ENCODE results near the gene INSIG1.
A peak's percentile ranks its signal among the peaks of the same experiment; 100 is the strongest.

INSIG1 gene

DNA sequence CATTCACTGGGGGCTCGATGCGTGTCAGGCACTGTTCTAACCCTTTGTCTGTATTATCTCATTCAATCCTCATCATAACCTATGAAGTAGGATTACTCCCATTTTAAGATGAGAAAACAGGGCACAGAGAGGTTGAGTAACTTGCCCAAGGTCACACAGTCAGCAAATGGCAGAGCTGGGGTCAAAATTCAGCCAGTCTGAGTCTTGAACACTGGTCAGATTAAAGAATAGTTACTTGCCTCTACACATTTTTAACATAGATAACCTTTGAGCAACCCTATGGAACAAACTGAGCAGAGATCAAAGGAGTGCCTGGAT is 27.2 kb downstream of the INSIG1 start:
- DNase-seq (ENCODE audit: low read depth in 3 of 3, low spot score in 1 of 3), result no peak

- DNase-seq (ENCODE audit: low read depth in 3 of 3, low spot score in 1 of 3), result no peak
Measured at GRCh38 chr7:155326385-155326784, 28.7 kb downstream of the INSIG1 start.

- DNase-seq (ENCODE audit: low read depth in 3 of 3, low spot score in 1 of 3), result no peak
Measured at GRCh38 chr7:155327590-155328320, 30.1 kb downstream of the INSIG1 start.

GRCh38 chr7:155329225-155329624 is 31.5 kb downstream of the INSIG1 start:
- no peak for DNase-seq (ENCODE audit: low read depth in 3 of 3, low spot score in 1 of 3)

DNA sequence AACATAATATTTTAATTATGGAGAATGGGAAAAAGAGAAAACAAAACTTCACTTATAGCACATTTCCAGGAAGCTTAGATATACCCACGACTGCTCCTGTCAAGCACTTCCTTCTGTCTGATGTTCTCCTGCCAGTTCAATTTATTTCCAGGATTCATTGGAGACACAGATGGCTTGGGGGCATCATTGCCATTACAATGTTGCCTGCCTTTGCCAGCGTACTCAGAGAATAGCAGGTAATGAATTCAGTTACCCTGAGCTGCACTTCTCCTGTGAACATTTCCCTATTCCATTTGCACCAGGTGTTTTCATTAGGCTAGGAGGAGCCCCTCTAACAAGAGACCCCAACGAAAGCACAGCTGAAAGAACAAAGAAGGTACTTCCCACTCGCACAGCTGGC is 33.7 kb downstream of the INSIG1 start:
- no peak for DNase-seq (ENCODE audit: low read depth in 3 of 3, low spot score in 1 of 3)

GRCh38 chr7:155333346-155334234 is 35.9 kb downstream of the INSIG1 start:
- no peak for DNase-seq (ENCODE audit: low read depth in 3 of 3, low spot score in 1 of 3)

DNA sequence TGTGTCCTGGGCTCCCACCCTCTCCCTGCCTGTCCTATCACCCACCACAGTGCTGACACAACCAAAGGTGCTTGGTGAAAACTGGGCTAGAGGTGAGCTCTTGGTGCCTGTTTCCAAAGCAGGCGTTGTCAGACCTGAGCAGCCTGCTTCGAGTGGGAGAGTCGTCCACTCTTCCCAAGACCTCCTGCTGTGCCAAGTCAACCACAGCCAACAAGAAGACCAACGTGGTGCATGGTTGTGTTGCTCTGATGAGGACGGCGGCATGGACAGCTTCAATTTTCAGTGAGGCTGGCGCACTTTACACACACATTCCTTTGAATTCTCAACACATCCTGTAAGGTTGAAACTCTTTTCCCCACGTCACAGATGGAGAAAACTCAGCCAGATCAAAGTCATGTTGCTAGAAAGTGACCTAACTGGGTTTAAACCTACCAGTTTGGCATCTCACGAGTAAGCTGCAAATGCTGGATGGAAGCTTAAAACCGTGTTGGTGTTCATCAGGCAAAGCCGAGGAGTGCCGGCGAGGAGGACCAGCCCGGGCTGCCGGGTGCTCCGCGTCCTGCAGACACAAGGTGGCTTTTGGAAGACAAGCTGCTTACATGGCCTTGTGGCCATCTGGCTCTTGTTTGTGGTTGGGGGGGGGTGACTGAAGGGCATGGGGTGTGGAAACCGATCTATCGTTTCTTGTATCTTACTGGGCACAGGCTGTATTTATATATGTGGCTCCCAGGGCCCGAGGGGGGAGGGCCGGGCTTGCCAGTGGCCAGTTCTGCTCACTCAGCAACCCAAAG is 39.3 kb downstream of the INSIG1 start:
- no peak for DNase-seq (ENCODE audit: low read depth in 3 of 3, low spot score in 1 of 3)

DNA sequence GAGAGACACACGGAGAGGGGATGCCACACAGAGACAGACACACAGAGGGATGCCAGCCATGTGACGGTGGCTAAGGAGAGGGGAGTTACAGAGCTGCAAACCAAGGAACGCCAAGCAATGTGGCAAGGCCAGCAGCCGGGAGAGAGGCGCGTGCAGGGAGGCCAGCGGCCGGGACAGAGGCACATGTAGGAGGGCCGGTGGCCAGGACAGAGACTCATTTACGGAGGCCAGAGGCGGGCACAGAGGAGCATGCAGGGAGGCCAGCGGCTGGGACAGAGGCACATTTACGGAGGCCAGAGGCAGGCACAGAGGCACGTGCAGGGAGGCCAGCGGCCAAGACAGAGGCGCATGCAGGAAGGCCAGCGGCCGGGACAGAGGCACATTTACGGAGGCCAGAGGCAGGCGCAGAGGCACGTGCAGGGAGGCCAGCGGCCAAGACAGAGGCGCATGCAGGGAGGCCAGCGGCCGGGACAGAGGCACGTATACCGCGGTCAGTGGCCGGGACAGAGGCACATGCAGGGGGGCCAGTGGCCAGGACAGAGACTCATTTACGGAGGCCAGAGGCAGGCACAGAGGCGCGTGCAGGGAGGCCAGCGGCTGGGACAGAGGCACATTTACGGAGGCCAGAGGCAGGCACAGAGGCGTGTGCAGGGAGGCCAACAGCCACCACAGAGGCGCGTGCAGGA is 40.4 kb downstream of the INSIG1 start:
- no peak for DNase-seq (ENCODE audit: low read depth in 3 of 3, low spot score in 1 of 3)

DNA sequence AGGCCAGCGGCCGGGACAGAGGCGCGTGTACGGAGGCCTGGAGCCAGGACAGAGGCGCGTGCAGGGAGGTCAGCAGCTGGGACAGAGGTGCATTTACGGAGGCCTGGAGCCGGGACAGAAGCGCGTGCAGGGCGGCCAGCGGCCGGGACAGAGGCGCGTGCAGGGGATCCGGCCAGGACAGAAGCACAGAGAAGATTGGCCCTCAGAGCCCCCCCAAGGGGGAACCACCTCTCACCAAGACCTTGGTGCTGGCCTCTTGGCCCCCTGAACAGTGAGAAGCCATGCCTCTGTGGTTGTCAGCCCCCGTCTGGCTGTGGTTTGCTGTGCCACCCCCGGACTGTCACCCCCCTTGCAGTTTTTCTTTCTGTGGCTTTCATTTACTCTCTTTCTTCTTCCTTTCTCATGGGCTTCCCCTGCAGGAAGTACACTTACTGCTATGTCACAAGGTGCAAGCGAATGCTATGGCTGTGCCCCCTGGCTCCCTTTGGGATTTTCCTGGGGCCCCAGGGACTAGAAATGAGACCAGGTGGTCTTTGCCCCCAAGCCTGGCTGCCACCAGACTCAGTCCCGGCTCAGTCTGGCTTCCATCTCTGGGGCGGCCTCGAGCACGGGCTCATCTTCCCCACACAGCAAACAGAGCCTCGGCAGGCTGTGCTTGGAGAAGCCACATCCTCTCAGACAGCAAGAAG is 41.1 kb downstream of the INSIG1 start:
- no peak for DNase-seq (ENCODE audit: low read depth in 3 of 3, low spot score in 1 of 3)

- no peak for DNase-seq (ENCODE audit: low read depth in 3 of 3, low spot score in 1 of 3)
Measured at GRCh38 chr7:155339474-155339873, 41.8 kb downstream of the INSIG1 start.

DNA sequence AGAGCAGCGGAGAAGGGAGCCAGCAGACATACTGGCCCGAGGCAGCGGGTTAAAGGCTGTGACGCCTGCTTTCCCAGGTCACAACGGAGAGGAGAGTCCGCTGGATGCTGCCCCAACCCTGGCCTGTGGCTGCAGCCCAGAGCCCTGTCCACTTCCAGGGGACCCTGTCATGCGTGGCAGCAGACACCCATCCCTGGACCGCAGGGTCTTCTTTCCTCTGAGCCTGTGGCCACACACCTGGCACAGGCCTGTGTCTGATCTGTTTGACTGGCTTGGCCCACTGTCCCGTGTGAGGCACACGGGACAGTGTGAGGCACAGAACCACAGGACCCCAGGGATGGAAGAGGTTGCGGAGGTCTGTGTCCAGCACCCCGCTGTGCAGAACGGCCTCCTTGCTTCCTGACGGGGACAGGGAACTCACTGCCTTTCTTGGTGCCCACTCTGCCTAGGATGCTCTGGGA is 42.4 kb downstream of the INSIG1 start:
- DNase-seq (ENCODE audit: low read depth in 3 of 3, low spot score in 1 of 3), result no peak

- DNase-seq (ENCODE audit: low read depth in 3 of 3, low spot score in 1 of 3), result no peak
Measured at GRCh38 chr7:155340721-155341120, 43.0 kb downstream of the INSIG1 start.

DNA sequence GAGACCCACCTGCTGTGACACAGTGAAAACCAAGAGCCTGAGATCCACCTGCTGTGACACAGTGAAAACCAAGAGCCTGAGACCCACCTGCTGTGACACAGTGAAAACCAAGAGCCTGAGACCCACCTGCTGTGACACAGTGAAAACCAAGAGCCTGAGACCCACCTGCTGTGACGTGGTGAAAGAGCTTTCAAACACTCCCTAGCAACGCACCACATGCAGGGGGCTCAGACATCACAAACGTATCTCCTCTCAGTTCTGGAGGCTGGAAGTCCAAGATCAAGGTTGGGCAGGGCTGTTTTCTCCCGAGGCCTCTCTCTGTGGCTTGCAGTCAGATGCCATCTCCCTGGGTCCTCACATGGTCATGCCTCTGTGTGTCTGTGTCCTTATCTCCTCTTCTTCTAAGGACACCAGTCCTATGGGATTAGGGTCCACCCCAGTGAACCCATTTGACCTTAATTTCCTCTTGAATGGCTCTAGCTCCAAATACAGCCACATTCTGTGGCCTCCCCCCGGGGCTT is 43.8 kb downstream of the INSIG1 start:
- no peak for DNase-seq (ENCODE audit: low read depth in 3 of 3, low spot score in 1 of 3)

DNA sequence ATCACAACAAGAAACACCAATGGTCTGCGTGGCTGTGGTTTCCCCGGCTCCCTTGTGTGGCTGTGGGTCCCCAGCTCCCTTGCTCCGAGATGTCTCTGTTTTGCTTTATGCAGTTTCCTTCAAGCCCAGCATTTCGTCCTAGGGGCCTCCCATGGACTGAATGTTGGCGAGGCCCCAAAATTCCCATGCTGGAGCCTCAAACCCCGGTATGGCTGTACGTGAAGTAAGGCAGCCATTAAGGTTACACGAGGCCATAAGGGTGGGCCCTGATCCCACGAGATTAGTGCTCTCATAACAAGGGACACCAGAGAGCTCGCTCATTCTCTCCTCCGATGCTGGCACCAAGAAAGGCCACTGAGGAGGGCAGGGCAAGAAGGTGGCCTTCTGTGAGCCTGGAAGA is 44.6 kb downstream of the INSIG1 start:
- no peak for DNase-seq (ENCODE audit: low read depth in 3 of 3, low spot score in 1 of 3)

DNA sequence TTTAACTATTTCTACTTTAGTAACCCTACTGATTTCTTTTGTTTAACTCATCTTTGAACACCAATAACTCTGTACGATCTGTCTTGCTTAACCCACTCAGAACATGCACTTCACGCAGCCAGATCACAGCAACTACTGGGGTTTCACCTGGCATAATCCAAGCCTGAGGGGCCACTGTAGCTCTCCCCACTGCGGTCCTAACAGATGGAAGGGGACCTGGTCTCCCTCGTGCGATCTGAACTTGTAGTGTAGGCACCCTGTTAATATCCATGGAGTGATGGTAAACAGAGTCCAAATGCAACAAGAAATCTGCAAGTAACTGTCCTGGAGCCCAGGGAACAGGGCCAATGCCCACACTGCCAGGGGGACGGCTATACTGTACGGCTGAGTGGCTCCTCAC is 45.5 kb downstream of the INSIG1 start:
- no peak for DNase-seq (ENCODE audit: low read depth in 3 of 3, low spot score in 1 of 3)

DNA sequence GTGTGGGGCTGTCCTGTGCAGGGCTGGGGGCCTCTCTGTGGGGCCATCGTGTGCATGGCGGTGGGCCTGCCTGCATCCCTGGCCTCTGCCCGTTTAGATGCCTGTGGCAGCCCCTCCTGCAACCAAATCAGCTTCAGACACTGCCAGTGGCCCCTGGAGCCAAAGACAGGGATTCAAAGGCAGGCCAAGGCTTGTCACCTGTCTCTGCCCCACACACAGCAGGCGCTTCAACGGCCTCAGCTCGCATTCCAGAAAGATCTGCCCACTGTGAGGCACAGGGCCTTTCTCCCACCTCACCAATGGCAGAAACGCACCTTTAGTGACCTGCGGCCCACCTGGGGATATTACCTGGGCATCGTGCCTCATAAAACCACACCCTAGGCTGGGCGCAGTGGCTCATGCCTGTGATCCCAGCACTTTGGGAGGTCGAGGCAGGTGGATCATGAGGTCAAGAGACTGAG is 46.0 kb downstream of the INSIG1 start:
- no peak for DNase-seq (ENCODE audit: low read depth in 3 of 3, low spot score in 1 of 3)

DNA sequence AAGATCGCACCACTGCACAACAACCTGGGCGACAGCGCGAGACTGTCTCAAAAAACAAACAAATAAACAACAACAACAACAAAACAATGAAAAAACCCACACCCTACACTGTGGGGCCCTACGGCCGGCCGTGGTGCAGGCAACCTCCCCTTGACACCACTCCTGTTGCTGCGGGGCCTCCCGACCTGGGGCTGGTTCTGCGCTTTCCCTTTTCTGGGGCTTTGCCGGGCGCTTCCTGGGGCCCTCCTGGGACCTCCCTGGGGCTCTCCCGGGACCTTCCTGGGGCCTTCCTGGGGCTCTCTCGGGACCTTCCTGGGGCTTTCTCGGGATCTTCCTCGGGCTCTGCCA is 46.6 kb downstream of the INSIG1 start:
- no peak for DNase-seq (ENCODE audit: low read depth in 3 of 3, low spot score in 1 of 3)

GRCh38 chr7:155344618-155345433 is 47.1 kb downstream of the INSIG1 start:
- DNase-seq (ENCODE audit: low read depth in 3 of 3, low spot score in 1 of 3), result peak; percentile 53 to 86 (median 78)

DNA sequence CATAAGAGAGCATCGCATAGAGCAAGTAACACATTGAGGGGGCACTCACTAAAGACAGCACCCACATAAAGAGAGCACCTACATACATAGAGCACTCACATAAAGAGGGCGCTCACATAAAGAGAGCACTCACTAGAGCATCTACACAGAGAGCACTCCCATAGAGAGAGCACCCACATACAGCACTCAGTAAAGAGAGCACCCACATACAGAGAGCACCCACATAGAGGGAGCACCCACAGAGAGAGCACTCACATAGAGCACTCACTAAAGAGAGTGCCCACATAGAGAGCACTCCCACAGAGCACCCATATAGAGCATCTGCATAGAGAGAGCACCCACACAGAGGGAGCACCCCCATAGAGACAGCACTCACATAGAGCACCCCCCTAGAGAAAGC is 47.8 kb downstream of the INSIG1 start:
- DNase-seq (ENCODE audit: low read depth in 3 of 3, low spot score in 1 of 3), result no peak

All from stimulated activated CD4-positive, alpha-beta T cell treated with anti-CD3 and anti-CD28 coated beads, TNF-alpha, amount 100 ng/mL, for 1 hour (primary cell).